DOHH2 (cell line): ENCODE results near the gene EGF.

Source experiments
- CTCF ChIP-seq: fragments of 200-600 bp; sonication (generic); IDR thresholded peaks from one replicate; pipeline ENCODE4 v1.5.1; 2014; ENCODE audit warnings: antibody characterized with exemption, mild to moderate bottlenecking, low read depth, low read length; ENCODE audit not compliant: poor library complexity, severe bottlenecking
- EZH2phosphoT487 ChIP-seq: fragments of 200-600 bp; sonication (generic); IDR thresholded peaks from 2 replicates; pipeline ENCODE4 v1.6.1; 2017; ENCODE audit warnings: borderline replicate concordance, mild to moderate bottlenecking, antibody characterized with exemption, low read length, moderate library complexity, mixed read lengths

GRCh38 chr4:109953556-109953955, 40.9 kb downstream of the EGF start:
- TF ChIP-seq CTCF: no peak
- no peak for TF ChIP-seq EZH2phosphoT487
